IMR-90 (cell line): ENCODE measurements around the gene RAB1B. TPM values are rescaled to one million over a fixed set of nuclear protein-coding genes. Genes with fewer than 3 reads are reported as not detected.

Source experiments
- ATAC-seq: fragments of 200-7000 bp; cut with Tn5 transposase; 2 replicates; pipeline ENCODE4 v1.9.1; 2020; ENCODE audit warnings: low read depth, mild to moderate bottlenecking, moderate library complexity
- BruUV-seq: library from RNA; stranded (reverse); fragments of 400-500 nt; replicated peaks from 2 replicates; lab custom pipeline; 2021; lab: Mats Ljungman, UMichigan
- CTCF ChIA-PET: fragments of 300-600 bp; formaldehyde crosslinking; extraction: SDS; loops from one replicate; lab custom pipeline; 2021; ENCODE audit warnings: antibody characterized with exemption; lab: Yijun Ruan, JAX
- POLR2A ChIA-PET: fragments of 300-600 bp; sonication (Branson Sonifier 250); formaldehyde crosslinking; loops from one replicate; lab custom pipeline; 2022; ENCODE audit warnings: antibody characterized with exemption; ENCODE audit not compliant: unreplicated experiment; lab: Charles Lee
- DNase-seq: peaks from one replicate; pipeline ENCODE4 v3.0.0; 2013
- H2AFZ ChIP-seq: replicated peaks from 2 replicates; pipeline ENCODE3; 2013; ENCODE audit warnings: low read length, mild to moderate bottlenecking; ENCODE audit not compliant: poor library complexity
- H2AK5ac ChIP-seq: 2 replicates; pipeline ENCODE4 v1.6.1; 2013; ENCODE audit warnings: low read depth, low read length, inconsistent platforms
- H2AK9ac ChIP-seq: replicated peaks from 2 replicates; pipeline ENCODE3; 2013; ENCODE audit warnings: mild to moderate bottlenecking, low read depth, low read length, moderate library complexity; ENCODE audit not compliant: poor library complexity
- H2BK120ac ChIP-seq: 2 replicates; pipeline ENCODE4 v1.6.1; 2013; ENCODE audit warnings: low read depth, low read length, inconsistent platforms
- H2BK15ac ChIP-seq: 3 replicates; pipeline ENCODE4 v1.6.1; 2013; ENCODE audit warnings: low read depth, low read length, inconsistent platforms
- H2BK20ac ChIP-seq: 2 replicates; pipeline ENCODE4 v1.6.1; 2013; ENCODE audit warnings: low read depth, mild to moderate bottlenecking, inconsistent platforms, low read length, moderate library complexity
- H2BK5ac ChIP-seq: 2 replicates; pipeline ENCODE4 v1.6.1; 2013; ENCODE audit warnings: mild to moderate bottlenecking, low read depth, low read length, inconsistent platforms; ENCODE audit not compliant: poor library complexity, severe bottlenecking
- H3K14ac ChIP-seq: replicated peaks from 2 replicates; pipeline ENCODE4 v1.6.1; 2013; ENCODE audit warnings: low read depth, low read length, inconsistent platforms
- H3K18ac ChIP-seq: 2 replicates; pipeline ENCODE4 v1.6.1; 2013; ENCODE audit warnings: low read depth, low read length, control low read depth
- H3K23ac ChIP-seq: 2 replicates; pipeline ENCODE4 v1.6.1; 2013; ENCODE audit warnings: low read depth, low read length, inconsistent platforms
- H3K27ac ChIP-seq: 2 replicates; pipeline ENCODE4 v1.5.1; 2013; ENCODE audit warnings: mild to moderate bottlenecking, control low read depth, low read length; ENCODE audit not compliant: insufficient read depth
- H3K27me3 ChIP-seq: 2 replicates; pipeline ENCODE4 v1.6.1; 2013; ENCODE audit warnings: low read length; ENCODE audit not compliant: control insufficient read depth, insufficient read depth
- H3K36me3 ChIP-seq: 2 replicates; pipeline ENCODE4 v1.6.1; 2013; ENCODE audit warnings: low read length, mixed read lengths; ENCODE audit not compliant: control insufficient read depth, insufficient read depth
- H3K4ac ChIP-seq: 2 replicates; pipeline ENCODE4 v1.6.1; 2013; ENCODE audit warnings: low read depth, low read length, inconsistent platforms
- H3K4me1 ChIP-seq: 2 replicates; pipeline ENCODE4 v1.6.1; 2013; ENCODE audit warnings: low read length, mixed read lengths; ENCODE audit not compliant: control insufficient read depth, insufficient read depth
- H3K4me2 ChIP-seq: 2 replicates; pipeline ENCODE4 v1.6.1; 2013; ENCODE audit warnings: low read depth, mild to moderate bottlenecking, control low read depth, low read length, moderate library complexity
- H3K4me3 ChIP-seq: 2 replicates; pipeline ENCODE4 v1.5.1; 2013; ENCODE audit warnings: low read depth, mild to moderate bottlenecking, control low read depth, low read length, moderate library complexity; ENCODE audit not compliant: insufficient read depth
- H3K56ac ChIP-seq: 2 replicates; pipeline ENCODE4 v1.6.1; 2013; ENCODE audit warnings: low read length, inconsistent platforms; ENCODE audit not compliant: insufficient read depth; ENCODE audit errors: extremely low read depth
- H3K79me1 ChIP-seq, 2 experiments: 2 replicates each; pipeline ENCODE4 v1.6.1; 2013; ENCODE audit warnings: low read length in 2 of 2, inconsistent platforms in 1 of 2, low read depth in 1 of 2
- H3K9ac ChIP-seq: 2 replicates; pipeline ENCODE4 v1.6.1; 2013; ENCODE audit warnings: low read depth, low read length, control low read depth
- H3K9me1 ChIP-seq: 2 replicates; pipeline ENCODE4 v1.6.1; 2013; ENCODE audit warnings: low read length, inconsistent platforms; ENCODE audit not compliant: insufficient read depth
- H3K9me3 ChIP-seq: 2 replicates; pipeline ENCODE4 v1.6.1; 2013; ENCODE audit warnings: low read length; ENCODE audit not compliant: control insufficient read depth, insufficient read depth
- H4K20me1 ChIP-seq: 2 replicates; pipeline ENCODE4 v1.6.1; 2013; ENCODE audit warnings: low read length, inconsistent platforms; ENCODE audit not compliant: insufficient read depth
- H4K5ac ChIP-seq: 2 replicates; pipeline ENCODE4 v1.6.1; 2013; ENCODE audit warnings: mild to moderate bottlenecking, low read depth, low read length, control low read depth
- H4K8ac ChIP-seq, 2 experiments: 2 replicates each; pipeline ENCODE4 v1.6.1; 2013; ENCODE audit warnings: low read depth in 2 of 2, low read length in 2 of 2, control low read depth in 1 of 2, inconsistent platforms in 1 of 2
- H4K91ac ChIP-seq: 2 replicates; pipeline ENCODE4 v1.6.1; 2013; ENCODE audit warnings: low read depth, low read length, inconsistent platforms; ENCODE audit not compliant: insufficient read depth
- BHLHE40 ChIP-seq: fragments of 150-350 bp; IDR thresholded peaks from 2 replicates; pipeline ENCODE4 v1.6.1; 2016; ENCODE audit warnings: mild to moderate bottlenecking, low read depth, low read length
- ELK1 ChIP-seq: fragments of 150-350 bp; IDR thresholded peaks from 2 replicates; pipeline ENCODE4 v1.6.1; 2016; ENCODE audit warnings: low read depth, mild to moderate bottlenecking, low read length, moderate library complexity, borderline replicate concordance
- FOS ChIP-seq: fragments of 150-350 bp; IDR thresholded peaks from 2 replicates; pipeline ENCODE4 v1.6.1; 2016; ENCODE audit warnings: low read depth, low read length
- MAFK ChIP-seq: IDR thresholded peaks from 2 replicates; pipeline ENCODE4 v1.6.1; 2012; ENCODE audit warnings: low read depth, low read length, improper control_type of control experiment
- MAZ ChIP-seq: IDR thresholded peaks from 2 replicates; pipeline ENCODE4 v1.6.1; 2012; ENCODE audit warnings: low read depth, mild to moderate bottlenecking, low read length, improper control_type of control experiment, moderate library complexity, borderline replicate concordance
- MXI1 ChIP-seq: IDR thresholded peaks from 2 replicates; pipeline ENCODE4 v1.6.1; 2012; ENCODE audit warnings: low read depth, mild to moderate bottlenecking, low read length, moderate library complexity, borderline replicate concordance
- POLR2A ChIP-seq: IDR thresholded peaks from 2 replicates; pipeline ENCODE4 v1.6.1; 2012; ENCODE audit warnings: mild to moderate bottlenecking, low read depth, low read length
- RCOR1 ChIP-seq: IDR thresholded peaks from 2 replicates; pipeline ENCODE4 v1.6.1; 2012; ENCODE audit warnings: mild to moderate bottlenecking, low read length, improper control_type of control experiment; ENCODE audit not compliant: insufficient replicate concordance
- WGBS, 2 experiments: methylation state at CpG; one replicate each; pipeline versions ENCODE4 v1.1.5 to v1.1.7; 2013; ENCODE audit warnings: missing lambda C conversion rate in 2 of 2; ENCODE audit not compliant: insufficient read length in 1 of 2; ENCODE audit errors: extremely low coverage in 2 of 2; 5-methylcytosine and 5-hydroxymethylcytosine counted together
- dilution Hi-C: fragments of 300-500 bp; cut with HindIII; formaldehyde crosslinking; loops from one replicate; pipeline ENCODE4 v1.14.3; 2018; ENCODE audit warnings: low sequenced_read_pairs; ENCODE audit not compliant: unreplicated experiment
- in situ Hi-C: fragments of 300-500 bp; cut with MboI; formaldehyde crosslinking; loops from 3 replicates; pipeline ENCODE4 v1.14.3; 2019; ENCODE audit warnings: low sequenced_read_pairs, inconsistent platforms, mixed read lengths
- intact Hi-C: fragments of 100-400 bp; cut with micrococcal nuclease; formaldehyde crosslinking; loops from 2 replicates; pipeline ENCODE4 v1.10.0; 2022
- polyA plus RNA-seq, 3 experiments: library from polyadenylated mRNA; depleted of rRNA; stranded (reverse); fragments of >200 nt; gene quantifications; 2 replicates each; pipeline ENCODE4 v1.2.3, GENCODE V29; 2012; ENCODE audit warnings: low replicate concordance in 1 of 3
- total RNA-seq: library from RNA; depleted of rRNA; stranded (reverse); fragments of >200 nt; gene quantifications from 2 replicates; pipeline ENCODE4 v1.2.3, GENCODE V29; 2012

RAB1B gene
- total and polyA plus RNA-seq, 2 of the 4 experiments (the other 2 are of a cell fraction) = 83.7 to 248 TPM

DNA sequence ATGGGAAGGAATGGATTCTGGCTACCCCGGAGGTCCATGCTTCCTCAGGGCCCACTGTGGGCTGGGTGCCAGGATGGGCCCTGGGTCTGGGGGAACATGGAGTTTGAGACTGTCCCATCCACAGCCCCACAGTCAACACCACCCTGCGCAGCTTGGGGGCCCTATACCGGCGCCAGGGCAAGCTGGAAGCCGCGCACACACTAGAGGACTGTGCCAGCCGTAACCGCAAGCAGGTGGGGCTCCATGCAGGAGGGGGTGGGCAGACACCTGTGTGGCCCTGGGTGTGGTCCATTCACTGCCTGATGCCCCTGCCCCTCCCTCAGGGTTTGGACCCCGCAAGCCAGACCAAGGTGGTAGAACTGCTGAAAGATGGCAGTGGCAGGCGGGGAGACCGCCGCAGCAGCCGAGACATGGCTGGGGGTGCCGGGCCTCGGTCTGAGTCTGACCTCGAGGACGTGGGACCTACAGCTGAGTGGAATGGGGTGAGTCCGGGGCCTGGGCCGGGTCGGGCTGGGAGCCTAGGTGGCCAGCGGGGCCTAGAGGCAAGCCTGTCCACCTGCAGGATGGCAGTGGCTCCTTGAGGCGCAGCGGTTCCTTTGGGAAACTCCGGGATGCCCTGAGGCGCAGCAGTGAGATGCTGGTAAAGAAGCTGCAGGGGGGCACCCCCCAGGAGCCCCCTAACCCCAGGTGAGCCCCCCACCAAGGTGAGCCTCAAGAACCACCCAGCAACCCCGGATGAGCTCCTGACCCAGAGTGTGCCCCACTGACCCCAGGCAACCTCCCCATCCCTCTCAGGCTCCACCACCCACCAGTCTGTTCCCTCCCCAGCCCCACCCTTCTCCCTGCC lies 2.7 kb upstream of the RAB1B start:
- Histone ChIP-seq H2BK20ac (no peak overlapping the region), H3K23ac (no peak overlapping the region), H2BK5ac (no peak overlapping the region), H3K9me3 (no peaks in the 10 kb centered on the region), H3K9ac (no peak overlapping the region), H3K27ac (no peak overlapping the region), H2BK15ac (no peak overlapping the region), H2AFZ (no peak overlapping the region), H3K9me1 (peaks cover 2% of the 10 kb centered on the region; the same call in 1 of the 2 replicates), H2BK120ac (no peak overlapping the region), H3K4me3 (no peak overlapping the region), H3K27me3 (no peaks in the 10 kb centered on the region), H3K4me2 (no peak overlapping the region), H3K79me1 (peaks cover 4 to 49% of the 10 kb centered on the region in 2 experiments; a peak in 2 of 4 replicates), H3K4ac (no peak overlapping the region), H4K5ac (no peak overlapping the region), H4K20me1 (peaks cover 23% of the 10 kb centered on the region; the same call in 1 of the 2 replicates), H3K14ac (no peak overlapping the region), H2AK5ac (no peak overlapping the region), H3K56ac (no peak overlapping the region), H2AK9ac (no peak overlapping the region), H3K4me1 (peaks cover 4% of the 10 kb centered on the region; the same call in 1 of the 2 replicates), H4K91ac (no peak overlapping the region), H3K18ac (no peak overlapping the region), H3K36me3 (peaks cover 43% of the 10 kb centered on the region), H4K8ac (no peak overlapping the region)
- no peak for DNase-seq
- ChIA-PET CTCF (no interaction called here), POLR2A (no interaction called here)
- in situ Hi-C loops (no loop called here), intact Hi-C loops (no loop called here), dilution Hi-C loops (no loop called here)
- no CpG with 5 or more reads among the region's 26 CpGs for WGBS, 2 experiments
- BruUV-seq = no TSS peak
- ATAC-seq = no peak
- no peak for TF ChIP-seq RCOR1
- no peak for TF ChIP-seq BHLHE40
- no peak for TF ChIP-seq FOS
- TF ChIP-seq POLR2A = no peak
- no peak for TF ChIP-seq MAFK
- no peak for TF ChIP-seq MAZ
- TF ChIP-seq MXI1 = no peak
- TF ChIP-seq ELK1 = no peak
